Right lobe of liver (tissue), 6 donors: ENCODE measurements around the gene BIN1. TPM values are rescaled to one million over a fixed set of nuclear protein-coding genes. Genes with fewer than 3 reads are reported as not detected.
A peak's percentile ranks its signal among the peaks of the same experiment; 100 is the strongest.

Source experiments
- ATAC-seq, 4 donors: fragments of 200-7000 bp; cut with Tn5 transposase; one replicate each; pipeline ENCODE4 v1.9.1; 2020; ENCODE audit warnings: mild to moderate bottlenecking in 4 of 4, moderate library complexity in 4 of 4
- DNase-seq, 3 donors: peaks; one replicate each; pipeline ENCODE4 v3.0.0-alpha.2; 2020
- H3K27ac ChIP-seq, 3 donors: fragments of 200-600 bp; one replicate each; pipeline ENCODE4 v1.8.0; 2022
- H3K27me3 ChIP-seq, 2 donors: fragments of 200-600 bp; one replicate each; pipeline ENCODE4 v1.8.0; 2022
- H3K36me3 ChIP-seq, 4 donors: fragments of 200-600 bp; sonication (generic) in 1 of 4; one replicate each; pipeline versions ENCODE4 v1.5.1 to v1.8.0; 2017 to 2022; ENCODE audit warnings: control low read depth in 1 of 4
- H3K4me1 ChIP-seq, 4 donors: fragments of 200-600 bp; sonication (generic) in 1 of 4; one replicate each; pipeline versions ENCODE4 v1.5.1 to v1.8.0; 2017 to 2022; ENCODE audit warnings: control low read depth in 1 of 4
- H3K4me3 ChIP-seq, 3 donors: fragments of 200-600 bp; one replicate each; pipeline ENCODE4 v1.8.0; 2022
- H3K9me3 ChIP-seq, 4 donors: fragments of 200-600 bp; sonication (generic) in 1 of 4; one replicate each; pipeline versions ENCODE4 v1.5.1 to v1.8.0; 2017 to 2022; ENCODE audit warnings: control low read depth in 1 of 4
- POLR2A ChIP-seq: fragments of 450-650 bp; IDR thresholded peaks from one replicate; pipeline ENCODE4 v1.6.1; 2017; ENCODE audit warnings: antibody characterized with exemption, mild to moderate bottlenecking
- WGBS: methylation state at CpG from one replicate; pipeline ENCODE4 v1.1.6; 2018; ENCODE audit warnings: low coverage, low lambda C conversion rate; ENCODE audit not compliant: insufficient coverage; ENCODE audit errors: missing lambda C conversion rate; 5-methylcytosine and 5-hydroxymethylcytosine counted together
- intact Hi-C, 2 donors: fragments of 100-400 bp; cut with DNase I; formaldehyde crosslinking; loops; one replicate each; pipeline versions ENCODE4 v1.11.2 to v1.14.1; 2022
- total RNA-seq, 6 experiments: library from RNA; depleted of rRNA in 2 of 6; stranded (reverse); fragments of >200 nt in 2 of 6; fragmentation: NEBNext Ultra II Directional in 3 of 6; extraction: Animal tissue kit (Norgen Biotek cat#: 25700) in 3 of 6; gene quantifications; one replicate each; pipeline versions ENCODE4 v1.1.0 to v1.2.4, GENCODE V29; 2016 to 2023
- TF ChIP-seq, protein P1 (sequence below), 4 donors: fragments of 200-600 bp in 3 of 4; fragments of 450-650 bp in 1 of 4; IDR thresholded peaks; one replicate each; pipeline versions ENCODE4 v1.5.1 to v1.8.0; 2016 to 2022; ENCODE audit warnings: antibody characterized with exemption in 4 of 4, mild to moderate bottlenecking in 2 of 4
- donor health status: DM: no; HTN: yes; CAD: no.
- donor health status: DM: no; HTN: no; CAD: no.
- donor health status: DM: no; HTN: no; CAD: no.
- donor health status: DM: no; HTN: yes; CAD: no.
- donor health status: DM: no; HTN: yes; CAD: no.

The BIN1 gene
- total RNA-seq, 6 experiments from 2014 or later: 20.4 to 30.8 (median 26.3) TPM

DNA sequence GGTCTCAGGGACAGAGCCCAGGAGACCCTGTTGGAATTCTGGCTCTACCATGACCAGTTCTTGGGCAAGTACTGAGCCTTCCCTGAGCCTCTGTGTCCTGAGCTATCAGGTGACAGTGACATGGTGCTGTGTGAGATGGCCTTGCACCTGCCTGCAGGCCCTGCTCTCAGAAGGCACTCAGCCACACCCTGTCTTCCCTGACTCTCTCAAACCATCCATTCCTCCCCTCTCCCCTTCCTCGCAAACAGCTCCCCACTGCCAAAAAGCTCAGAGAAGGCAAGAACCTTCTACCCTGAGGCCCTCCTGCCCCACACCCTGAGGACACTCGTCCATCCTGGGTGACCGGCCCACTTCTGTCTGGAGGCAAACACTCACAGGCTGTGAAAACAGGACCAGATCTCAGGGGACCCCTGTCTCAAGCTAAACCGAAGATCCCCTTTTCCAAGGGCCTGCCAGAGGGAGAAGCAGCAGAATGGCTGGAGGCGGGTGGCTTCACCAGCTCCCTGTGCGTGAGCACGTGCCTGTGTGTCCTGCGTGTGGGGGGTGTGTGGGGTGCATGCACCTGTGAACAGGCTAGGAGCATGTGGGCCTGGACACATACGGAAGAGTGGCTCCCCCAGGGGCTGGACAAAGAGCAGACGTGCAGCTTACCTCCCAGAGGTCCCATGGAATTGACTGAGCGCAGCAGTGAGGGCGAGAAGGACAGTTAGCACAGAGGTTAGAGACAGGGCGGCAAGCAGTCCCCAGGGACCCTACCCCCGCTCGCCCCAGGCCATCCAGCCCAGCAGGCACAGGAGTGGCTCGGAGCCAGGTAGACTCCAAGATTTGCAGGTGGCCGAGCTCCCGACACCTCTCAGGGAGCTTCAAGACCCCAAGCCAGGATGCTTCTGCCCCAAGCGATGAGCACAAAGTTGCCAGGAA lies 53.9 kb downstream of the BIN1 start:
- Histone ChIP-seq H3K36me3 (no peaks in the 10 kb centered on the region), H3K27me3 (no peaks in the 10 kb centered on the region), H3K9me3 (no peaks in the 10 kb centered on the region), H3K4me1 (peaks cover 0 to 15% (median 6%) of the 10 kb centered on the region in 4 donors), H3K4me3 (no peak overlapping the region), H3K27ac (peak overlapping the region in 2 of 3 donors; percentile 21 to 37)
- ATAC-seq: no peak
- peak in 2 of 3 donors; percentile 19 to 45 for DNase-seq
- WGBS: 100% methylated on average over 2 of the region's 19 CpGs
- intact Hi-C loops: no loop called here
- TF ChIP-seq, protein P1, sequence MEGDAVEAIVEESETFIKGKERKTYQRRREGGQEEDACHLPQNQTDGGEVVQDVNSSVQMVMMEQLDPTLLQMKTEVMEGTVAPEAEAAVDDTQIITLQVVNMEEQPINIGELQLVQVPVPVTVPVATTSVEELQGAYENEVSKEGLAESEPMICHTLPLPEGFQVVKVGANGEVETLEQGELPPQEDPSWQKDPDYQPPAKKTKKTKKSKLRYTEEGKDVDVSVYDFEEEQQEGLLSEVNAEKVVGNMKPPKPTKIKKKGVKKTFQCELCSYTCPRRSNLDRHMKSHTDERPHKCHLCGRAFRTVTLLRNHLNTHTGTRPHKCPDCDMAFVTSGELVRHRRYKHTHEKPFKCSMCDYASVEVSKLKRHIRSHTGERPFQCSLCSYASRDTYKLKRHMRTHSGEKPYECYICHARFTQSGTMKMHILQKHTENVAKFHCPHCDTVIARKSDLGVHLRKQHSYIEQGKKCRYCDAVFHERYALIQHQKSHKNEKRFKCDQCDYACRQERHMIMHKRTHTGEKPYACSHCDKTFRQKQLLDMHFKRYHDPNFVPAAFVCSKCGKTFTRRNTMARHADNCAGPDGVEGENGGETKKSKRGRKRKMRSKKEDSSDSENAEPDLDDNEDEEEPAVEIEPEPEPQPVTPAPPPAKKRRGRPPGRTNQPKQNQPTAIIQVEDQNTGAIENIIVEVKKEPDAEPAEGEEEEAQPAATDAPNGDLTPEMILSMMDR (IDR thresholded peaks at IDR 0.05): no peak
- no peak for TF ChIP-seq POLR2A

DNA sequence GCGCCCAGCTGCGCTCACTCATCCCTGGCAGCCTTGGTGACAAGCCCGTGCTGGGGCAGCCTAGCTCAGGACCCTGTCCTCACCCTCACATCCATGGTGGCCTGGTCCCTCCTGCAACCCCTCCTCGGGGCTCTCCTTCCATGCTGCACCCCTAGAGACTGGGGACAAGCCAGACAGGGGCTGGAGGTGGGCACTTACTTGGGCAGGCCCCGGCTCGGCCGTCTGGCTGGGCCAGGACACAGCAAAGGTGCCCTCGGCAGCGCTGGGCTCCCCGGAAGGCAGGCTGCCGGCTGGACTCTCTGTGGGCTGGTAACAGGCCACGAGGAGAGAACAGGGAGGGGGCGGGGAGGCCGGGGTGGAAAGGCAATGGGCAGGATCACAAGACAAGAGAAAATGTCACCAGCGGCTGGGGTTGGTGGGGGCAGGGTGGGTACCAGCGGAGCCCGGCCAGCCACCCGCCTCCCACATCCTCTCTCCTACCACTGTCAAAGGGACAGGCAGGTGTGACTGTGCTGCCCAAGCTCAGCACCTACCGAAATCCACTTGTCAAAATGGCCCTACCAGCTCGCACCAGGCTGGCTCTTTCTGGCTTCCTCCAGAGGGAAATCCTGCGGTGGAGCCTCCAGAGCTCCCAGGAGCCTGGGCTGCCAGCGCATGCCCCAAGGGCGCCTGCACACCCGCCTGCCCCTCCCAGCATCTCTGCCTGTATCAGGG lies 54.7 kb downstream of the BIN1 start:
- ATAC-seq: no peak
- H3K36me3 ChIP-seq: no peaks in the 10 kb centered on the region
- H3K27ac ChIP-seq: no peak overlapping the region
- intact Hi-C loops: no loop called here
- peak in 2 of 3 donors; percentile 22 to 48 for DNase-seq
- H3K27me3 ChIP-seq: no peaks in the 10 kb centered on the region
- H3K9me3 ChIP-seq: no peaks in the 10 kb centered on the region
- WGBS: 77% methylated on average over 5 of the region's 24 CpGs
- H3K4me1 ChIP-seq: peaks cover 0 to 15% (median 6%) of the 10 kb centered on the region in 4 donors
- H3K4me3 ChIP-seq: no peak overlapping the region
- no peak for TF ChIP-seq POLR2A
- TF ChIP-seq, protein P1 (IDR thresholded peaks at IDR 0.05): no peak

- 71% methylated on average over 2 of the region's 29 CpGs for WGBS
- ATAC-seq: no peak
- TF ChIP-seq, protein P1 (IDR thresholded peaks at IDR 0.05): peak in 1 of 4 donors; percentile 5
- TF ChIP-seq POLR2A: no peak
- H3K36me3 ChIP-seq: no peaks in the 10 kb centered on the region
- H3K9me3 ChIP-seq: no peaks in the 10 kb centered on the region
- H3K4me3 ChIP-seq: no peak overlapping the region
- H3K27ac ChIP-seq: no peak overlapping the region
- intact Hi-C loops: no loop called here
- peak; percentile 22 to 47 (median 42) for DNase-seq
- H3K27me3 ChIP-seq: no peaks in the 10 kb centered on the region
- H3K4me1 ChIP-seq: peaks cover 0 to 15% (median 6%) of the 10 kb centered on the region in 4 donors
Observed at GRCh38 chr2:127051116-127052056, 55.6 kb downstream of the BIN1 start.

DNA sequence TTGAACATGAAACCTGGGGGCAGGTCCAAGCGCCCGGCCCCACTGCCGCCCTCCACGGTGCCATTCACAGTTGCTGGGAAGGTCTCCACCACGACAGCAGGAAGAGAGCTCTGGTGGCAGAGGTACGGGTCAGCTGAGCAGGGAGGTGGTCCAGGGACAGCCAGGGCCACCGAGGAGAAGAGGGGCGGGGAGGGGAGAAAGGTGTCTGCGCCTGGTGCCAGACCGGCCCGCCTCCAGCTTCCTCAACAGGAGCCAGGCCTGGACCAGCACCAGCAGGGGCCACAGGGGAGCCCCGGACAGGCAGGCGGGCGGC lies 56.2 kb downstream of the BIN1 start:
- peak in 1 of 3 donors; percentile 41 for DNase-seq
- TF ChIP-seq, protein P1 (IDR thresholded peaks at IDR 0.05): no peak
- TF ChIP-seq POLR2A: no peak
- ATAC-seq: no peak
- H3K4me3 ChIP-seq: no peak overlapping the region
- H3K27ac ChIP-seq: no peak overlapping the region
- no peaks in the 10 kb centered on the region for H3K27me3 ChIP-seq
- H3K9me3 ChIP-seq: no peaks in the 10 kb centered on the region
- H3K4me1 ChIP-seq: peaks cover 0 to 15% (median 6%) of the 10 kb centered on the region in 4 donors
- intact Hi-C loops: no loop called here
- no peaks in the 10 kb centered on the region for H3K36me3 ChIP-seq
- no CpG with 5 or more reads among the region's 14 CpGs for WGBS
